ENCODE results near the gene CCND3. TPM values are rescaled to one million over a fixed set of nuclear protein-coding genes. Genes with fewer than 3 reads are reported as not detected.
A peak's percentile ranks its signal among the peaks of the same experiment; 100 is the strongest.

CCND3 gene
- total and polyA plus RNA-seq, 10 of the 15 experiments (the other 5 are each of a cell fraction or from before 2014, with no cell fraction given), result 6.0 to 86.4 (median 31.5) TPM

DNA sequence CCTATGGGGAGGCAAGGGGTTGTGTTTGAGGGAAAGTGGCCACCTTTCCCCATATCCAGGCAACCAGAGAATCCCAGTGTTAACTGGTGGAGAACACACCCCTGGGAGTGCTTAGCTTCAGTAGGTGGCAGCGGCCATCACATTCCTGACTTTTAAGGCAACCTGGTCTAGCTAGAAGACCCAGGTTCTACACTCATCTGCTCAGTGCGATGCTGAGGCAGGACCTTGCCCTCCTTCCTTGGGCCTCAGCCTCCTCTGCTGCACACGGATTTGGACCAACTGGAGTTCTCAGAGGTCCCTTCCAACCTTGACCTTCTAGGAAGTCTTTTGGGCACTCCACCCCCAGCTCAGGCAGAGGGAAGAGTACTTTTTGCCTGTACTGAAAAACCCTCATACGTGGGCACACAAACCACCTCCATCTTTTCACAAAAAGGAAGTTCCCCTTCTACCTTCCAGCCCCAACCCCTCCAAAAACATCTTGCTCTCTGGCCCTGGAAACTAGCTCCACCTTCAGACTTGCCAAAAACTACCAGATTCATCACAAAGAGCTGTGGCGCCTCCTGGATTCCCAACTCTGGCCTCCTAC is 2.9 kb downstream of the CCND3 start:
- Histone ChIP-seq H2AFZ (ENCODE audit: control insufficient read depth, low read depth, low read length) (peak overlapping the region; percentile 29; the same call in 1 of the 2 replicates), H3K9me3 (replicated peaks; ENCODE audit: control insufficient read depth, insufficient read depth, low read length) (no peaks in the 10 kb centered on the region), H3K79me2 (ENCODE audit: control insufficient read depth, insufficient read depth, low read length) (peaks cover 35% of the 10 kb centered on the region), H3K27me3 (replicated peaks in 1 of 2; ENCODE audit: control insufficient read depth in 2 of 2, insufficient read depth in 2 of 2, low read length in 1 of 2) (no peaks in the 10 kb centered on the region), H3K4me2 (ENCODE audit: control insufficient read depth, insufficient read depth) (peak overlapping the region; percentile 86), H3K9ac (ENCODE audit: control insufficient read depth, insufficient read depth, low read length) (peak overlapping the region; percentile 68; the same call in 1 of the 2 replicates), H3K36me3 (ENCODE audit: control insufficient read depth in 2 of 2, insufficient read depth in 2 of 2, low read length in 1 of 2) (peaks cover 10 to 19% of the 10 kb centered on the region in 2 experiments), H4K20me1 (ENCODE audit: control insufficient read depth, insufficient read depth) (peaks cover 2% of the 10 kb centered on the region; the same call in 1 of the 2 replicates), H3K4me3 (0 out of 2 replicates have a peak overlapping the region, but pooled peaks have one; percentile 98), H3K4me1 (ENCODE audit: control insufficient read depth, insufficient read depth, low read length) (peaks cover 46% of the 10 kb centered on the region), H3K27ac (ENCODE audit: control insufficient read depth, insufficient read depth) (peak overlapping the region; percentile 54)
- FAIRE-seq (no peak), ATAC-seq (no peak), DNase-seq (ENCODE audit: low read depth, low spot score) (no peak)
- no TSS peak for BruUV-seq (replicated peaks)
- intact Hi-C loops (cut with micrococcal nuclease; ENCODE audit: unreplicated experiment) (no loop called here), in situ Hi-C loops (cut with MboI) (loop anchor here (10.0 kb wide), 1 partner anchor 106 kb away; no protein-coding TSS in a partner anchor)
- POLR2A ChIA-PET, result interaction anchor here (0.6 to 2.7 kb wide), 7 partner anchors 33 to 128 kb away, joined by 3 to 8 read pairs (median 3); no protein-coding TSS in a partner anchor
- RAD21 ChIA-PET (ENCODE audit: unreplicated experiment), result interaction anchor here (0.8 to 6.4 kb wide), 5 partner anchors 17 to 107 kb away, joined by 3 to 69 read pairs (median 6); partner anchors contain the start of genes BYSL and MED20
- SMC1A ChIA-PET (ENCODE audit: uncharacterized antibody, unreplicated experiment), result interaction anchor here (0.6 to 12.4 kb wide), 11 partner anchors 14 to 1023 kb away, joined by 3 to 138 read pairs (median 4); partner anchors contain the start of genes BYSL, MED20 and TAF8
- TF ChIP-seq RCOR1 (conservative IDR thresholded peaks at IDR 0.05; ENCODE audit: low read depth, low read length), result no peak
- 0 out of 2 replicates have a peak, but pooled peaks have one; percentile 26 for TF ChIP-seq MTA3 (IDR thresholded peaks at IDR 0.05; ENCODE audit: borderline replicate concordance, low read length)
- no peak for TF ChIP-seq RELB (IDR thresholded peaks at IDR 0.05; ENCODE audit: low read depth)
- 54% methylated on average over 5 of the region's 5 CpGs for WGBS (ENCODE audit: insufficient coverage, insufficient replicate concordance, low lambda C conversion rate, missing lambda C conversion rate)
- CTCF ChIA-PET, result interaction anchor here (0.8 to 13.2 kb wide), 10 partner anchors 11 to 151 kb away, joined by 3 to 193 read pairs (median 6); partner anchors contain the start of genes BYSL, MED20, TOMM6 and USP49

All from GM12878 (cell line).